SK-N-SH treated with all-trans-retinoic acid at 6 μM for 48 hours (cell line): ENCODE results near the gene NPPB.
A peak's percentile ranks its signal among the peaks of the same experiment; 100 is the strongest.

ENCODE experiments used
- ATAC-seq: fragments of 200-7000 bp; cut with Tn5 transposase; 3 replicates; pipeline ENCODE4 v1.9.1; 2020; ENCODE audit warnings: mild to moderate bottlenecking, moderate library complexity
- ARNTL ChIP-seq: fragments of 450-650 bp; formaldehyde crosslinking; IDR thresholded peaks from 2 replicates; pipeline ENCODE4 v1.5.0; 2020; ENCODE audit warnings: low read depth, mild to moderate bottlenecking, moderate library complexity, borderline replicate concordance
- BACH2 ChIP-seq: fragments of 250-450 bp; sonication (Bioruptor Pico); IDR thresholded peaks from 2 replicates; pipeline ENCODE4 v1.9.0; 2021; ENCODE audit warnings: mild to moderate bottlenecking, borderline replicate concordance
- CREB5 ChIP-seq: fragments of 250-450 bp; sonication (Bioruptor Pico); IDR thresholded peaks from 2 replicates; pipeline ENCODE4 v1.5.1; 2020; ENCODE audit warnings: low read depth, mild to moderate bottlenecking, moderate library complexity
- CSDC2 ChIP-seq: fragments of 250-450 bp; sonication (Bioruptor Pico); IDR thresholded peaks from 2 replicates; pipeline ENCODE4 v1.5.0; 2020; ENCODE audit warnings: mild to moderate bottlenecking, moderate library complexity
- CSRNP3 ChIP-seq: fragments of 250-450 bp; sonication (Bioruptor Pico); IDR thresholded peaks from 2 replicates; pipeline ENCODE4 v1.5.1; 2021; ENCODE audit warnings: mild to moderate bottlenecking, moderate library complexity
- GLIS3 ChIP-seq: fragments of 250-450 bp; sonication (Bioruptor Pico); IDR thresholded peaks from 2 replicates; pipeline ENCODE4 v1.5.0; 2020; ENCODE audit warnings: mild to moderate bottlenecking, moderate library complexity
- ISL1 ChIP-seq: fragments of 250-450 bp; sonication (Bioruptor Pico); IDR thresholded peaks from 2 replicates; pipeline ENCODE4 v2.1.2; 2022; ENCODE audit warnings: mild to moderate bottlenecking, moderate library complexity
- OSR1 ChIP-seq: fragments of 250-450 bp; sonication (Bioruptor Pico); IDR thresholded peaks from 2 replicates; pipeline ENCODE4 v1.8.0; 2022; ENCODE audit warnings: moderate library complexity, mild to moderate bottlenecking, inconsistent platforms
- PATZ1 ChIP-seq: fragments of 250-450 bp; sonication (Bioruptor Pico); IDR thresholded peaks from 2 replicates; pipeline ENCODE4 v1.8.0; 2020; ENCODE audit warnings: mild to moderate bottlenecking, moderate library complexity, borderline replicate concordance
- POU6F1 ChIP-seq: fragments of 250-450 bp; sonication (Bioruptor Pico); IDR thresholded peaks from 2 replicates; pipeline ENCODE4 v1.8.0; 2021; ENCODE audit warnings: low read depth, mild to moderate bottlenecking, moderate library complexity, borderline replicate concordance
- PPARA ChIP-seq: fragments of 250-450 bp; sonication (Bioruptor Pico); IDR thresholded peaks from 2 replicates; pipeline ENCODE4 v1.5.0; 2020; ENCODE audit warnings: mild to moderate bottlenecking, borderline replicate concordance
- RARB ChIP-seq: fragments of 250-450 bp; sonication (Bioruptor Pico); IDR thresholded peaks from 2 replicates; pipeline ENCODE4 v1.8.0; 2021; ENCODE audit warnings: mild to moderate bottlenecking, moderate library complexity
- SNAI2 ChIP-seq: fragments of 250-450 bp; sonication (Bioruptor Pico); IDR thresholded peaks from 2 replicates; pipeline ENCODE4 v1.5.0; 2020; ENCODE audit warnings: mild to moderate bottlenecking, moderate library complexity
- TCF4 ChIP-seq: fragments of 250-450 bp; sonication (Bioruptor Pico); IDR thresholded peaks from 2 replicates; pipeline ENCODE4 v1.8.0; 2021; ENCODE audit warnings: mild to moderate bottlenecking, moderate library complexity, borderline replicate concordance
- TOX ChIP-seq: fragments of 250-450 bp; sonication (Bioruptor Pico); IDR thresholded peaks from 2 replicates; pipeline ENCODE4 v1.8.0; 2021; ENCODE audit warnings: mild to moderate bottlenecking, moderate library complexity, borderline replicate concordance
- TSHZ2 ChIP-seq: fragments of 250-450 bp; sonication (Bioruptor Pico); IDR thresholded peaks from 2 replicates; pipeline ENCODE4 v1.5.0; 2020; ENCODE audit warnings: mild to moderate bottlenecking, moderate library complexity
- ZC3H10 ChIP-seq: fragments of 250-450 bp; sonication (Bioruptor Pico); IDR thresholded peaks from 2 replicates; pipeline ENCODE4 v1.5.1; 2021; ENCODE audit warnings: mild to moderate bottlenecking, moderate library complexity
- ZFP30 ChIP-seq: fragments of 450-650 bp; formaldehyde crosslinking; IDR thresholded peaks from 2 replicates; pipeline ENCODE4 v1.5.0; 2022; ENCODE audit warnings: mild to moderate bottlenecking, moderate library complexity
- ZNF565 ChIP-seq: fragments of 450-650 bp; formaldehyde crosslinking; conservative IDR thresholded peaks from 2 replicates; pipeline ENCODE4 v1.5.0; 2020; ENCODE audit warnings: low read depth, mild to moderate bottlenecking, moderate library complexity
- ZNF70 ChIP-seq: fragments of 450-650 bp; formaldehyde crosslinking; IDR thresholded peaks from 2 replicates; pipeline ENCODE4 v1.5.0; 2020; ENCODE audit warnings: mild to moderate bottlenecking, moderate library complexity
- ZNF8 ChIP-seq: fragments of 450-650 bp; formaldehyde crosslinking; IDR thresholded peaks from 2 replicates; pipeline ENCODE4 v1.5.0; 2020; ENCODE audit warnings: mild to moderate bottlenecking, moderate library complexity

NPPB gene

GRCh38 chr1:11881749-11882441 lies 23.1 kb upstream of the NPPB start:
- no peak for ATAC-seq
- TF ChIP-seq POU6F1 (CRISPR knock-in tag) (no peak), ZFP30 (CRISPR knock-in tag) (no peak), TCF4 (CRISPR knock-in tag) (no peak), ZC3H10 (CRISPR knock-in tag) (no peak), ARNTL (no peak), CREB5 (CRISPR knock-in tag) (no peak), ISL1 (CRISPR knock-in tag) (no peak), TOX (no peak), CSRNP3 (CRISPR knock-in tag) (no peak), RARB (no peak), GLIS3 (CRISPR knock-in tag) (no peak), ZNF70 (CRISPR knock-in tag) (no peak), ZNF8 (no peak), CSDC2 (CRISPR knock-in tag) (no peak), TSHZ2 (CRISPR knock-in tag) (no peak), PPARA (CRISPR knock-in tag) (no peak), BACH2 (CRISPR knock-in tag) (no peak)

DNA sequence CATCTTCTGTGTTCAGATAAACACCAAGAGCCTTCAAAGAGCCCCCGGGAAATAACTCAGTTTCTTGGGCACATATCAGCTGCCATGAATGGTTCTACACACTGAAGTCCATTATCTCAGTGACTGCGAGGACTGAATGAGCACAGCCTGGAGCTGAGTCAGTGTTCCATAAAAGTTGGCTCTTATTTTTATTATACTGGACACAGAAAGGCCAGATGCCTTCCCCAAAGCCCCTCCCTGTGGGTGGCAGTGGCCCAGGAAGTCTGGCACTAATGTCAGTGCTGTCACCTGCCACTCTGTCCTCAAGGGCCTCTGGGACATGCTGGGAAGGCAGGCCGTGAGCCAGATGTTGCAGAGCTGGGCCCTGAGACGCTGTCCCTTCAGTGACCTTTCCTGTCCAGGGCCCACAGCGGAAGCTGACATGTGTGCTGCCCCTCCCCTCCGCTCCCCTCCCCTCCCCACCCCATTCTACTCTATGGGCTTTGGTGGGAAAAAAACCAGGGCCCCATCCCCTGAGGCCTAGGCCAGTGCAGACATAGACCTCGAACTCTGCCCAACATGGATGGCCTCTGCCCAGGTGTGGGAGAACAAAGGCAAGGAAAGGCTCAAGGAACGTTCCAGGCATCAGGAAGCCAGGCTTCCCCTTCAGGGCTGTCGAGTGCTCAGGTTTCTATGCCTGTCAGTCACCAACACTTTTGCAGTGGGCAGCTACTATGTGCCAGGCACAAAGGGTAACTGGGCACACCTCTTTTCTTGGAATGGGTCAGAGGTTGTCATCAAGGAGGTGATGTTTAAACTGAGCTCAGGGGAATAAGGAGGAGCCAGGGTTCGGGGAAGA lies 22.4 kb upstream of the NPPB start:
- TF ChIP-seq GLIS3 (CRISPR knock-in tag) (no peak), TSHZ2 (CRISPR knock-in tag) (peak; percentile 89; the same call in 1 of the 2 replicates), ZFP30 (CRISPR knock-in tag) (no peak), TCF4 (CRISPR knock-in tag) (peak; percentile 88), BACH2 (CRISPR knock-in tag) (no peak), ZNF70 (CRISPR knock-in tag) (0 out of 2 replicates have a peak, but pooled peaks have one; percentile 2)
- TF ChIP-seq, all 23 proteins: peak for 3
- ATAC-seq = peak; percentile 32; the same call in 1 of the 3 replicates

DNA sequence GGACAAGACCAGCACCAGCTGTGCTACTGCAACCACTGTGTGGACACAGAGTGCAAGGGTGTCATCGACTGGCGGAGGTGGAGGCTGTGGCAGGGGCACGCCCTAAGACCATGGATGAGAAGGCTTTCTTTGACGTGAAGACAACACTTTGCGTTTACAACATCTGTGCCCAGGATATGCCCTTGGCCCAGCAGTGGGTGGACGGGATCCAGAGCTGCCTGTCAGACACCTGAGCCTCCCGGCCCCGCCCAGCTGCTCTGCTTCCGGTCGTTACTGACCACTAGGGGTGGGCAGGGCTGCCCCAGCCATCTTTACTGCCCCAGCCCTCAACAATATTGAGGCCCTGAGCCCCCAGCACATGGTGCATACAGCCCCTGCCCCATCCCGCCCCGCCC lies 21.4 kb upstream of the NPPB start:
- no peak for ATAC-seq
- TF ChIP-seq SNAI2 (CRISPR knock-in tag) (no peak), TOX (no peak), TCF4 (CRISPR knock-in tag) (no peak), ZNF8 (no peak), ZNF565 (no peak), ZFP30 (CRISPR knock-in tag) (no peak), CSRNP3 (CRISPR knock-in tag) (no peak), OSR1 (no peak), ARNTL (no peak), PATZ1 (CRISPR knock-in tag) (no peak), ZC3H10 (CRISPR knock-in tag) (no peak)
